NCI-H226 (cell line): ENCODE data around the gene RSPH10B2.
"Not testable (repeated sequence)": the region's sequence is repeated elsewhere in the genome, so short reads cannot be mapped to it uniquely, and the experiment has no call there.

Source experiments
- DNase-seq: peaks from one replicate; pipeline ENCODE4 v3.0.0-alpha.2; 2015

Gene RSPH10B2

GRCh38 chr7:6843654-6844053, 89.8 kb downstream of the RSPH10B2 start:
- DNase-seq = not testable (repeated sequence)

- DNase-seq = not testable (repeated sequence)
These were observed 92.1 kb downstream of the RSPH10B2 start for GRCh38 chr7:6845971-6846449.

GRCh38 chr7:6847751-6848150, 93.8 kb downstream of the RSPH10B2 start:
- not testable (repeated sequence) for DNase-seq
